GM21737 (cell line): ENCODE results near the gene MRPS16.
"Not testable (repeated sequence)": the region's sequence is repeated elsewhere in the genome, so short reads cannot be mapped to it uniquely, and the experiment has no call there.

ENCODE experiments used
- ATAC-seq: cut with Tn5 transposase; IDR thresholded peaks from one replicate; pipeline ENCODE4 v1.9.1; 2021; ENCODE audit warnings: mild to moderate bottlenecking, moderate library complexity; ENCODE audit not compliant: unreplicated experiment

The MRPS16 gene

GRCh38 chr10:73252445-73253224 lies at the start of gene MRPS16:
TSS of gene MRPS16 (minus strand) at chr10:73252644. CDS start at chr10:73252482, 162 bp downstream.
- peak; percentile 72 for ATAC-seq

- no peak for ATAC-seq
Measured at GRCh38 chr10:73296946-73297345, 44.5 kb upstream of the MRPS16 start.

GRCh38 chr10:73293461-73293860 lies 41.0 kb upstream of the MRPS16 start:
- ATAC-seq = no peak

- no peak for ATAC-seq
Measured at GRCh38 chr10:73289958-73290357, 37.5 kb upstream of the MRPS16 start.

- no peak for ATAC-seq
Measured at GRCh38 chr10:73287441-73287840, 35.0 kb upstream of the MRPS16 start.

GRCh38 chr10:73281097-73281496 lies 28.7 kb upstream of the MRPS16 start:
- ATAC-seq = no peak

- ATAC-seq = no peak
Measured at GRCh38 chr10:73264423-73264822, 12.0 kb upstream of the MRPS16 start.

GRCh38 chr10:73263693-73264347 lies 11.4 kb upstream of the MRPS16 start:
- no peak for ATAC-seq

GRCh38 chr10:73262880-73263555 lies 10.6 kb upstream of the MRPS16 start:
- no peak for ATAC-seq

GRCh38 chr10:73262105-73262730 lies 9.8 kb upstream of the MRPS16 start:
- no peak for ATAC-seq

GRCh38 chr10:73261362-73261995 lies 9.0 kb upstream of the MRPS16 start:
- no peak for ATAC-seq

- not testable (repeated sequence) for ATAC-seq
Measured at GRCh38 chr10:73258612-73259011, 6.2 kb upstream of the MRPS16 start.

GRCh38 chr10:73253225-73253555 lies 746 bp upstream of the MRPS16 start:
- ATAC-seq = peak; percentile 11

GRCh38 chr10:73251683-73252444 lies 580 bp downstream of the MRPS16 start:
- ATAC-seq = peak; percentile 39

GRCh38 chr10:73248259-73248724 lies 4.2 kb downstream of the MRPS16 start:
- ATAC-seq = no peak

- no peak for ATAC-seq
Measured at GRCh38 chr10:73247509-73248258, 4.8 kb downstream of the MRPS16 start.

GRCh38 chr10:73246646-73247508 lies 5.6 kb downstream of the MRPS16 start, which contains the start of gene DNAJC9:
TSS of gene DNAJC9 (minus strand) at chr10:73247255. CDS start at chr10:73247189, 66 bp downstream.
- ATAC-seq = peak; percentile 70

GRCh38 chr10:73246322-73246645 lies 6.2 kb downstream of the MRPS16 start:
- ATAC-seq = no peak
